Adipose tissue (tissue), 3 donors: ENCODE measurements around the gene MCOLN2. TPM values are rescaled to one million over a fixed set of nuclear protein-coding genes. Genes with fewer than 3 reads are reported as not detected.
"Not testable (repeated sequence)": the region's sequence is repeated elsewhere in the genome, so short reads cannot be mapped to it uniquely, and the experiment has no call there.

Source experiments
- H3K27ac ChIP-seq: one replicate; pipeline ENCODE4 v1.5.1; 2013; ENCODE audit warnings: low read depth, low read length
- WGBS, 3 donors: extraction: QIAGEN DNeasy Blood & Tissue Kit; methylation state at CpG; one replicate each; pipeline ENCODE4 v1.1.7; 2013; 5-methylcytosine and 5-hydroxymethylcytosine counted together
- polyA plus RNA-seq, 3 donors: library from polyadenylated mRNA; stranded (reverse); fragments of 200-250 nt; gene quantifications; one replicate each; pipeline ENCODE4 v1.2.3, GENCODE V29; 2013
- donor health status: healthy with polysubstance abuse.
- donor health status: Bipolar disorder and iron deficiency.
- donor health status: healthy.

MCOLN2 gene
- polyA plus RNA-seq, 3 donors, result 0.36 to 0.38 TPM; not detected in 1

GRCh38 chr1:84918726-84919336 lies 78.1 kb downstream of the MCOLN2 start:
- no peak overlapping the region for H3K27ac ChIP-seq
- 73 to 76% (median 75%) methylated on average over 5 of the region's 5 CpGs for WGBS, 3 donors

- no peak overlapping the region for H3K27ac ChIP-seq
- 56 to 76% (median 61%) methylated on average over 4 of the region's 4 CpGs for WGBS, 3 donors
These were observed 80.0 kb downstream of the MCOLN2 start for GRCh38 chr1:84916897-84917296.

- WGBS, 3 donors, result 13 to 38% (median 25%) methylated on average over 4 of the region's 4 CpGs
- H3K27ac ChIP-seq, result no peak overlapping the region
These were observed 83.4 kb downstream of the MCOLN2 start for GRCh38 chr1:84913555-84913892.

- 49 to 74% (median 73%) methylated on average over 3 of the region's 3 CpGs for WGBS, 3 donors
- H3K27ac ChIP-seq, result no peak overlapping the region
These were observed 84.0 kb downstream of the MCOLN2 start for GRCh38 chr1:84912726-84913554.

- 81 to 85% (median 85%) methylated on average over 4 of the region's 4 CpGs for WGBS, 3 donors
- H3K27ac ChIP-seq, result not testable (repeated sequence)
These were observed 88.0 kb downstream of the MCOLN2 start for GRCh38 chr1:84908746-84909464.

GRCh38 chr1:84907095-84907827 lies 89.7 kb downstream of the MCOLN2 start:
- H3K27ac ChIP-seq, result no peak overlapping the region
- WGBS, 3 donors, result 69 to 75% (median 72%) methylated on average over 6 of the region's 6 CpGs

GRCh38 chr1:84902727-84903126 lies 94.2 kb downstream of the MCOLN2 start:
- 82 to 87% (median 85%) methylated on average over 7 of the region's 7 CpGs for WGBS, 3 donors

GRCh38 chr1:84899969-84900368 lies 96.9 kb downstream of the MCOLN2 start:
- 25 to 70% (median 63%) methylated on average over 1 of the region's 1 CpG for WGBS, 3 donors
- H3K27ac ChIP-seq, result no peak overlapping the region

More at GRCh38 chr1:84902727-84903126, 94.2 kb downstream of the MCOLN2 start:
- not testable (repeated sequence) for H3K27ac ChIP-seq

GRCh38 chr1:84896279-84896678 lies 100.6 kb downstream of the MCOLN2 start:
- no peak overlapping the region for H3K27ac ChIP-seq
- WGBS, 3 donors, result 60 to 83% (median 61%) methylated on average over 2 of the region's 2 CpGs

GRCh38 chr1:84892705-84893618 lies 104.0 kb downstream of the MCOLN2 start, which contains the start of gene LPAR3:
LPAR3 (minus strand) TSS chr1:84893206; CDS start chr1:84866120, 27,086 bp downstream.
- no peak within 1 kb of the TSS for H3K27ac ChIP-seq
- WGBS, 3 donors, result 1% methylated on average over 74 to 93 of the region's 93 CpGs

GRCh38 chr1:84890566-84890965 lies 106.3 kb downstream of the MCOLN2 start:
- 81 to 91% (median 86%) methylated on average over 2 of the region's 2 CpGs for WGBS, 3 donors
- no peak overlapping the region for H3K27ac ChIP-seq

- WGBS, 3 donors, result 32 to 73% (median 41%) methylated on average over 5 of the region's 5 CpGs
These were observed 107.5 kb downstream of the MCOLN2 start for GRCh38 chr1:84889437-84889836.

GRCh38 chr1:84888753-84889152 lies 108.2 kb downstream of the MCOLN2 start:
- H3K27ac ChIP-seq, result no peak overlapping the region

More at GRCh38 chr1:84889437-84889836, 107.5 kb downstream of the MCOLN2 start:
- H3K27ac ChIP-seq, result no peak overlapping the region

GRCh38 chr1:84887261-84887934 lies 109.5 kb downstream of the MCOLN2 start:
- 82 to 93% (median 93%) methylated on average over 4 of the region's 4 CpGs for WGBS, 3 donors

GRCh38 chr1:84885469-84885868 lies 111.4 kb downstream of the MCOLN2 start:
- H3K27ac ChIP-seq, result no peak overlapping the region
- 46 to 76% (median 64%) methylated on average over 2 of the region's 2 CpGs for WGBS, 3 donors

More at GRCh38 chr1:84887261-84887934, 109.5 kb downstream of the MCOLN2 start:
- H3K27ac ChIP-seq, result no peak overlapping the region

- H3K27ac ChIP-seq, result no peak overlapping the region
- 55 to 77% (median 69%) methylated on average over 7 of the region's 7 CpGs for WGBS, 3 donors
These were observed 112.1 kb downstream of the MCOLN2 start for GRCh38 chr1:84884671-84885389.
